NK-92 treated with Interleukin-12 subunit alpha and Interleukin-12 subunit beta, amount 100 ng/mL, for 24 hours (cell line): Measurements from ENCODE around the gene KANK4.

Experiments used
- DNase-seq: peaks from one replicate; lab custom pipeline; 2025; lab: John Stamatoyannopoulos, UW

KANK4 gene

DNA sequence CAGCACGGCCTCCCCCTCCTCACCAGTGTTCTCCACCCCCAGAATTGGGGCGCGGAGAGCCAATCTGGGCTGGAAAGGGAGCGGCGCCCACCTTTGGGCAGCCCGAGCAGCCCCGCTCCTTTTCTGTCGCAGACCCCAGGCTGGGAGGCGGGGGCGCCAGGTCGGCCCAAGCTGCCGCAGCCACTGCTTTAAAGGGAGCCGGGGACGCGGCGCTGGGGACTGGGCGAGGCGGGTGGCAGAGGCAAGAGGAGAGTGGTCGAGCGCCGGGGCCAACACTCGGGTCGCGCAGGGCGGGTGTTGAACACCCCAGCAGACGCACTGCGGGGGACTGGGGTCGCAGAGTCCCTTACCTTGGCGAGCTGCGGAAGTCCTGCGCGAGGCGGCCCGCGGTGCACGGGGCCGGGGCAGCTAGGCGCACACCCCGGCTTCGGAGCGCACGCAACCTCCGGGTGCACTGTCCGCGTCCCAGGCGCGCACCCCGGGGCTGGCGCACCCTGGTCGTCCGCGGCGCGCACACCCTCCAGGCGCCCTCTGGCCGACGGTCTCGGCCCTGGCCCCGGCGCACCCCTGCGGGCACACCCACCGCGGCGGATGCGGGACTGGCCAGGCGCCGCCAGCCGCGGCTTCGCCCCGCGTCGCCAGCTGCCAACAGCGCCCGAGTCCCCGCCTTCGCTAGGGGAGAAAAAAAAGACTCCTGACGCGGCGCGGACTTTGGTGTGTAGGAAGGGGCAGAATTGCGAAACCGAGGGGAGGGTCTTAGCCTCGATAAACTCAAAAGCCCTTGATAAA is at the start of gene KANK4:
KANK4 (minus strand) TSS at position 679 of the 789 bp plus-strand sequence. CDS start 37,870 bp downstream, outside the sequence.
- no peak for DNase-seq

- no peak for DNase-seq
Measured at GRCh38 chr1:62368989-62369388, 49.8 kb upstream of the KANK4 start.

DNA sequence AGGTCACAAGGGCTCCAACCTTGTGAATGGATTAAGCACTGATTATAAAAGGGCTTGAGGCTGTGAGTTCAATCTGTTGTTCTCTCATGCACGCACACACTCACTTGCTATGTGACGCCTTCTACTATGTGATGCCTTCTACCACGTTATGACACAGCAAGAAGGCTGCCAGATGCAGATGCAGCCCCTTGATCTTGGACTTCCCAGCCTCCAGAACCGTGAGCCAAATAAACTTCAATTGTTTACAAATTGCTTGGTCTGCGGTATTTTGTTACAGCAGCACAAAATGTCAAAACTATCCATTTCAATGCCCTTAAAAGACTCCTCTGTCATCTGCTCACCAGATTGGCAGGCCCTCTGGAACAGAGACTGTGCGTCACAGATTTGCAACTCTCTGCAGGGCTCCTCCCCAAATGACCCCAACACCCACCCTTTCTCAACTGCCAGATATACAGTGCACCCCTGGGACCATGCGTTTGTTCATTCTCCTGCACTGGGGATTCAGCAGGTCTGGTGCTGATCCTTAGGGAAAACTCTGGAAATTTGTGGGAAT is 47.8 kb upstream of the KANK4 start:
- no peak for DNase-seq

GRCh38 chr1:62364721-62365120 is 45.5 kb upstream of the KANK4 start:
- no peak for DNase-seq

- no peak for DNase-seq
Measured at GRCh38 chr1:62362926-62363325, 43.7 kb upstream of the KANK4 start.

DNA sequence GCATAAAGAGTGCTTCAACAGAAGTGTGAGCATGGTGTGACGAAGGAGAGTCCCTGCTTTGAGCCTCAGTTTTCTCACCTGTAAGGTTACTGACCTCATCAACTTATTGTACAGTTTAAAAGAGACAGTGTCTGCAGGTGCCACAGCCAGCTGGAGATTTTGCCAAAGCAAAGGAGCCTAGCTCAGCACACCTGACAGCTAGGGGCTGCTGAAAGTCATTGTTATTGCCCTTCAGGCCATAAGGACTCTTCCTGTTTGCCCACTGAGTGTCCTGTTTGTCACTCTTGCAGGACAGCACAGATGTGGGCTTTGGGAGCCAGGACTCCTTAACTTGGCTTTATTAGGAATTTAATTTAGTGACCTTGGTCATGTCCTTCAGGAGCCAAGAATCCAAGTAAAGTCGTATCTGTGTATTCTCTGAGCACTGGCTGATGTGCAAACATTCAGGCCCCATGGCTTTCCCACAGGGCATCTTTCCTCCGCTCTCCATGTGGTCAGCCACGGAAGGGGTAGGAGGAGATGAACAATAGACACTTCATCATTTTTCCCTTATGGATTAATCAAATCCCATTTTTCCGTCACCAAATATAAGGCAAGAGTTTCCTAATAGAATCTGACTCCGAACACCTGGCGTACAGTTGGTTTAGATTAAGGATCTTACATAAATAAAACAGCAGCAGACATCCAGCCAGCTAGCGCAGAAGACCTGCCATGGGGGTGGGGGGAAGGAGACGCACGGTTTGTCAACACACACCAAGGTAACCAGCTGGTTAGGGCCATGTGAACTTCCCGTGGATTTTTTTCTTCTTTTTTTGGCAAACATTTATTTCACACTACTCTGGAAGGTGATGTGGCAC is 43.1 kb upstream of the KANK4 start:
- DNase-seq: no peak

GRCh38 chr1:62361431-62361830 is 42.2 kb upstream of the KANK4 start:
- DNase-seq: no peak

- DNase-seq: no peak
Measured at GRCh38 chr1:62358665-62359373, 39.6 kb upstream of the KANK4 start.

DNA sequence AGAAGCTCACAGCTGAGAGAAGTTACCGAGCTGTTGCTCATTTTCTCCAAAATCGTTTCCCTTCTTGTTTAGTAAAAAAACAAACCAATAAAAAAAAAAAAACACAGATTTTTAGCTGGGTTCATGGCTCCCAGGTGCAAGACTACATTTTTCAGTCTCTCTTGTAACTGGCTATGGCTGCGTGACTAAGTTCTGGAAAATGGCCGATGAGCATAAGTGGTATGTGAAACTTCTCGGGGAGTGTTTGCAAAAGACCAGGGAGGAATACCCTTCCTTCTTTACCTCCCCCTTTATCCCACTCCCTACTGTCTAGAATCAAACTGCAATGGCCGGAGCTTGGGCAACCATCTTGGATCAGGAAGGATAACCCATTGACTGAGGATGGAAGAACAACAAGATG is 38.7 kb upstream of the KANK4 start:
- no peak for DNase-seq

- DNase-seq: no peak
Measured at GRCh38 chr1:62356257-62356835, 37.1 kb upstream of the KANK4 start.

DNA sequence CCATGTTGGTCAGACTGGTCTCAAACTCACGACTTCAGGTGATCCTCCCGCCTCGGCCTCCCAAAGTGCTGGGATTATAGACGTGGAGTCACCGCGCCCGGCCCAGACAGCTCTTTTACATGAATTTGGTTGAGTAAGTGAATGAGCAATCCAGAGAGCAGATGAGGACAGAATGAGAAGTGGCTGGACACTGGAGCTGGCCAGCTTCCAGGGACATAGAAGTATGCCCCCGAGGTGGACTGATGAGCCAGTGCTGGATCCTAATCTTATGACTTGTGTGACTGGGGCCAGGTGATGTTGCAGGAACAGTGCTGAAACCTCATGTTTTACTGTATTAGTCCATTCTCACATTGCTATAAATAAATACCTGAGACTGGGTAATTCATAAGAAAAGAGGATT is 35.9 kb upstream of the KANK4 start:
- DNase-seq: no peak

DNA sequence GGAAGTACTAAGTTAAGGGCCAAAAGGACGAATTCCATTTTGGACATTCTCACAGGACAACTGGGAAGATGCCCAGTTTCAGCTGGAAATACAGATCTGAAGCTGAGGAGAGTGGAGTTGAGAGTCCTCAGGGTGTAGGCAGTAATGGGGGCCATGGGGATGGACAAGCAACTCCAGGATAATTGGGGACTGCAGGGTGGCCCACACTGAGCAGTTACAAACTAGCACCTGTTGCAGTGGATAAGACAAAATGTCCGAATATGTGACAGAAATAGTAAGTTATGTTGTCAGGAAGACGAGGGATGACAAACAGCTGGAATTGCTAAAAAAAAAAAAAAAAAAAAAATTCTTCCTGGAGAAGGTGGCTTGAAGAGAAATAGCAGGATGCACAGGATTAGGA is 34.6 kb upstream of the KANK4 start:
- no peak for DNase-seq

DNA sequence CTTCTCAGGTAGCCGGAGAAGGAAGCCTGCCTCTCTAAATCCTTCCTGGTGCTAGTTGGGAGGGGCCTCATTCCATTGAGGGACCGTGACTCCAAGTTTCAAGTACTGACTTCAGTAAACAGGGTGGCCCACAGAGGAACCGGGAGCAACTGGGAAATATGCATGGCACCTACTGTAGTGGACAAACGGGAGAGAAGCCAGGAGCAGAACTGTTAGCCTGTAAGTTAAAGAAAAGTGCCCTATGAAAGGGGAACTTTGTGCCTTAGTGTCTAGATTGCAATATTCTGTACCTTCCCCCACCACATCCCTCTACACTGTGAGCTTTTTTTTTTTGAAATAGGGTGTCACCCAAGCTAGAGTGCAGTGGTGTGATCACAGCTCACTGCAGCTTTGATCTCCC is 33.2 kb upstream of the KANK4 start:
- no peak for DNase-seq

GRCh38 chr1:62349470-62350233 is 30.4 kb upstream of the KANK4 start:
- no peak for DNase-seq

- DNase-seq: no peak
Measured at GRCh38 chr1:62346886-62347285, 27.7 kb upstream of the KANK4 start.

GRCh38 chr1:62343911-62344310 is 24.7 kb upstream of the KANK4 start:
- no peak for DNase-seq

- no peak for DNase-seq
Measured at GRCh38 chr1:62342270-62342669, 23.0 kb upstream of the KANK4 start.

DNA sequence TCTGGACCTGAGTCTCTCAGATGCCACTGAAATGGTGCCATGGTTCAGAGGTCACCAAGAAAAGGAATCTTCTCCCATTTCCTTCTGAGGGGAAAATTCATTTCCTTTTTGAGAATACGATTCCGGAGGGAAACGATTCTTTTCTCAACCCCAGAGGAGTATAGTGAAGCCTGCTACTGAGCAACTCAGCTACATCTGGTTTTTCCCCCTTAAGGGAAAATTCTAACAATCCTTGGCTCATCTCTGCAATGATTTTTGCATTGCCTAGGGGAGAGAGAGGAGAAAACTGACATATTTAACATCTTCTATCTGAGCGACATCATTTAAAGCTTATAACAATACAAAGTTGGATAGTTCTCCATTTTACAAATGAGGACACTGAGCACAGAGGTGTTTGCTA is 22.4 kb upstream of the KANK4 start:
- no peak for DNase-seq

GRCh38 chr1:62341089-62341488 is 21.9 kb upstream of the KANK4 start:
- DNase-seq: no peak

DNA sequence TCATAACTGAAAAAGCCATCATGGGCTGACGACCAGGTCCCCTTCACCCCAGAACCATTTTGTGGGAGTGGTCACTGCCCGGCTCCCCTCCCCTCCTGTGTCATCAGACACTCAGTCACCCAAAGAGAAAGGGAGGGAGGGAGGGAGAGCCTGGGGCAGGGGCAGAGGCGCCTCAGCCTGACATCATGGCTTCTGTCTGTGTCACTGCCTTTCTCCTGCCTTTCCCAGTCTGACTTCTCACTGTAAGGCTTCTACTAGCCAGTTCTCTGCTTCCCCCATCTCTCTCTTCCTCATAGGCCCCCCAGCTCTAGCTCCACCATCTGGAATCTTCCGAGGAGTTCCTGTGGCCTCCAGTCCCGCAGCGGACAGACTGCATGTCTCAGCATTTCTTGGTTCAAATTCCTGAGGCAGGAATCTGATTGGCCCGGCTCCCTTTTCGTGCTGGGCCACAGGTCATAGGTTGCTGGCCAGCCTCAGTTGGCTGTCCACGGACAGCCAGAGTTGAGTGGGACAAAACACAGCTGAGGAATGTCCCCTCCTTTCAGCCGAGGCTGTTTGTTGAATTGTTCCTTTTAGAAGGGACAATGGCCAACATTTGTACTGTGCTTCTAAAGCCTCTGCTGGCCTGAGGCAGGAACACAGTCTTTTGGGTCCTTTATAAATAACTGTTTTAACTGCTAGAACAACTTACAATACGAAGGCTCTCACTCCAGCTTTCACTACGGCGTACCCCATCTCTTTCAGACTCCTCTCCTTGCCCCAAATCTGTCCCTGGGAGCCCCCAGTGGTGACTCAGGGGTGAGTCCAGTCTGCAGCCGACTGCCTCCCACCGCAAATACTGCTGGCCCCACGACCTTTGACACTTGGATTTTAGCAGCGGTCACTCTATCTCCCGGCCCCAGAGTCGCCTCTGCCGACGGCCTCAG is 18.7 kb upstream of the KANK4 start:
- no peak for DNase-seq
